H1 (cell line): ENCODE data around the gene IL17RD. TPM values are rescaled to one million over a fixed set of nuclear protein-coding genes. Genes with fewer than 3 reads are reported as not detected.

Experiments
- CTCF ChIA-PET: fragments of 300-600 bp; sonication (Branson Sonifier 250); formaldehyde crosslinking; loops from one replicate; lab custom pipeline; 2021; ENCODE audit not compliant: partially characterized antibody; lab: Charles Lee
- POLR2A ChIA-PET: fragments of 300-600 bp; sonication (Branson Sonifier 250); formaldehyde crosslinking; loops from one replicate; lab custom pipeline; 2021; ENCODE audit warnings: inconsistent platforms; ENCODE audit not compliant: partially characterized antibody; lab: Charles Lee
- DNase-seq, 2 experiments: peaks; one replicate each; pipeline versions ENCODE4 v3.0.0 to v3.0.0-alpha.2; 2010 to 2022; ENCODE audit warnings: low spot score in 2 of 2, low read depth in 1 of 2, mixed read lengths in 1 of 2
- FAIRE-seq: peaks from 2 replicates; lab custom pipeline; 2011; peaks lifted over from hg19 to GRCh38; lab: Jason Lieb, UNC
- H2AFZ ChIP-seq: 2 replicates; pipeline ENCODE4 v1.8.1; 2012; ENCODE audit warnings: low read length, inconsistent platforms
- H2AK5ac ChIP-seq: 2 replicates; pipeline ENCODE4 v1.6.1; 2013; ENCODE audit warnings: low read depth, low read length
- H2BK120ac ChIP-seq: replicated peaks from 2 replicates; pipeline ENCODE3; 2013; ENCODE audit warnings: low read depth, low read length, inconsistent platforms
- H2BK12ac ChIP-seq: 2 replicates; pipeline ENCODE4 v1.6.1; 2013; ENCODE audit warnings: low read depth, low read length
- H2BK15ac ChIP-seq: 2 replicates; pipeline ENCODE4 v1.6.1; 2013; ENCODE audit warnings: low read length
- H2BK20ac ChIP-seq: 2 replicates; pipeline ENCODE4 v1.6.1; 2013; ENCODE audit warnings: low read length
- H2BK5ac ChIP-seq: 2 replicates; pipeline ENCODE4 v1.6.1; 2013; ENCODE audit warnings: low read depth, low read length
- H3K14ac ChIP-seq: 2 replicates; pipeline ENCODE4 v1.6.1; 2013; ENCODE audit warnings: inconsistent platforms; ENCODE audit not compliant: insufficient read length
- H3K18ac ChIP-seq: 2 replicates; pipeline ENCODE4 v1.6.1; 2013; ENCODE audit warnings: low read length; ENCODE audit errors: extremely low read depth
- H3K23ac ChIP-seq: 2 replicates; pipeline ENCODE4 v1.6.1; 2013; ENCODE audit warnings: inconsistent platforms; ENCODE audit not compliant: insufficient read length
- H3K23me2 ChIP-seq: 2 replicates; pipeline ENCODE4 v1.6.1; 2013; ENCODE audit warnings: low read depth, low read length
- H3K27ac ChIP-seq: 2 replicates; pipeline ENCODE4 v1.6.1; 2011; ENCODE audit warnings: low read depth, low read length, inconsistent platforms
- H3K27me3 ChIP-seq, 4 experiments: replicated peaks in 1 of 4; 1 replicate in 1 of 4; 2 replicates in 3 of 4; pipeline versions ENCODE4 v1.6.1 to v1.8.1; 2011 to 2013; ENCODE audit warnings: low read length in 3 of 4, mild to moderate bottlenecking in 3 of 4, inconsistent platforms in 2 of 4, mixed read lengths in 2 of 4, moderate library complexity in 1 of 4; ENCODE audit not compliant: control insufficient read depth in 3 of 4, insufficient read depth in 3 of 4; ENCODE audit errors: extremely low read depth in 1 of 4
- H3K36me3 ChIP-seq, 4 experiments: 2 replicates each; pipeline versions ENCODE4 v1.6.1 to v1.8.1; 2011 to 2013; ENCODE audit warnings: mild to moderate bottlenecking in 4 of 4, low read length in 3 of 4, moderate library complexity in 2 of 4, control low read depth in 1 of 4, inconsistent platforms in 1 of 4; ENCODE audit not compliant: insufficient read depth in 4 of 4, control insufficient read depth in 2 of 4
- H3K4ac ChIP-seq: replicated peaks from 2 replicates; pipeline ENCODE3; 2013; ENCODE audit warnings: low read length, low read depth, mixed read lengths, inconsistent platforms; ENCODE audit not compliant: insufficient read length
- H3K4me1 ChIP-seq, 4 experiments: replicated peaks in 1 of 4; 1 replicate in 1 of 4; 2 replicates in 3 of 4; pipeline versions ENCODE4 v1.6.1 to v1.8.1; 2011 to 2013; ENCODE audit warnings: low read length in 3 of 4, inconsistent platforms in 2 of 4, mixed read lengths in 1 of 4; ENCODE audit not compliant: insufficient read depth in 4 of 4, control insufficient read depth in 3 of 4
- H3K4me2 ChIP-seq, 2 experiments: 2 replicates each; pipeline versions ENCODE4 v1.6.1 to v1.8.1; 2011 to 2013; ENCODE audit warnings: low read depth in 2 of 2, low read length in 2 of 2, control low read depth in 1 of 2, inconsistent platforms in 1 of 2, mild to moderate bottlenecking in 1 of 2; ENCODE audit not compliant: insufficient read depth in 1 of 2
- H3K4me3 ChIP-seq, 4 experiments: fragments of 200-600, 300-600 bp in 1 of 4; sonication (generic), shearing (Covaris generic), sonication (Bioruptor Twin) in 1 of 4; 2 replicates each; pipeline versions ENCODE4 v1.5.1 to v1.8.1; 2011 to 2016; ENCODE audit warnings: low read length in 4 of 4, low read depth in 3 of 4, control low read depth in 2 of 4, inconsistent platforms in 2 of 4, mild to moderate bottlenecking in 2 of 4, mixed read lengths in 1 of 4, moderate library complexity in 1 of 4; ENCODE audit not compliant: insufficient read depth in 2 of 4; ENCODE audit errors: extremely low read depth in 1 of 4
- H3K56ac ChIP-seq: replicated peaks from 2 replicates; pipeline ENCODE3; 2013; ENCODE audit warnings: low read depth, mild to moderate bottlenecking, mixed read lengths, low read length, inconsistent platforms; ENCODE audit not compliant: insufficient read length
- H3K79me1 ChIP-seq: 2 replicates; pipeline ENCODE4 v1.6.1; 2013; ENCODE audit warnings: low read depth, low read length, control low read depth
- H3K79me2 ChIP-seq, 2 experiments: 2 replicates each; pipeline versions ENCODE4 v1.6.1 to v1.8.1; 2012 to 2013; ENCODE audit warnings: low read length in 2 of 2, mild to moderate bottlenecking in 2 of 2, inconsistent platforms in 1 of 2; ENCODE audit not compliant: insufficient read depth in 2 of 2, control insufficient read depth in 1 of 2
- H3K9ac ChIP-seq, 4 experiments: replicated peaks in 1 of 4; 1 replicate in 1 of 4; 2 replicates in 3 of 4; pipeline versions ENCODE4 v1.6.1 to v1.8.1; 2011 to 2013; ENCODE audit warnings: low read depth in 3 of 4, low read length in 3 of 4, control low read depth in 2 of 4, mild to moderate bottlenecking in 2 of 4, moderate library complexity in 2 of 4, inconsistent platforms in 1 of 4; ENCODE audit errors: extremely low read depth in 1 of 4
- H3K9me3 ChIP-seq, 2 experiments: 2 replicates each; pipeline versions ENCODE4 v1.6.1 to v1.8.1; 2012 to 2013; ENCODE audit warnings: mild to moderate bottlenecking in 2 of 2, moderate library complexity in 2 of 2, control low read depth in 1 of 2, inconsistent platforms in 1 of 2, low read depth in 1 of 2, low read length in 1 of 2, mixed read lengths in 1 of 2; ENCODE audit not compliant: insufficient read depth in 2 of 2
- H4K20me1 ChIP-seq, 2 experiments: replicated peaks in 1 of 2; 2 replicates each; pipeline versions ENCODE3 to v1.8.1; 2011 to 2013; ENCODE audit warnings: inconsistent platforms in 2 of 2, low read length in 2 of 2, mild to moderate bottlenecking in 1 of 2; ENCODE audit not compliant: insufficient read depth in 2 of 2, control insufficient read depth in 1 of 2
- H4K5ac ChIP-seq: 2 replicates; pipeline ENCODE4 v1.6.1; 2013; ENCODE audit warnings: low read length, low read depth, mixed read lengths, inconsistent platforms; ENCODE audit not compliant: insufficient read length
- H4K8ac ChIP-seq: 2 replicates; pipeline ENCODE4 v1.8.0; 2013; ENCODE audit warnings: mild to moderate bottlenecking, moderate library complexity, low read length, inconsistent platforms; ENCODE audit not compliant: insufficient read depth; ENCODE audit errors: extremely low read depth
- H4K91ac ChIP-seq: replicated peaks from 2 replicates; pipeline ENCODE3; 2013; ENCODE audit warnings: low read length, mixed read lengths, inconsistent platforms; ENCODE audit not compliant: insufficient read length
- ASH2L ChIP-seq: fragments of 200-600, 300-600 bp; sonication (generic); IDR thresholded peaks from one replicate; pipeline ENCODE4 v1.7.1; 2017; ENCODE audit warnings: low read length
- BACH1 ChIP-seq: IDR thresholded peaks from 2 replicates; pipeline ENCODE4 v1.6.1; 2012; ENCODE audit warnings: low read length, improper control_type of control experiment
- CHD2 ChIP-seq: IDR thresholded peaks from 2 replicates; pipeline ENCODE4 v1.6.1; 2012; ENCODE audit warnings: low read length, improper control_type of control experiment
- CTCF ChIP-seq, 3 experiments: IDR thresholded peaks; 1 replicate in 2 of 3; 2 replicates in 1 of 3; pipeline versions ENCODE4 v1.5.1 to v1.6.1; 2011; ENCODE audit warnings: low read length in 3 of 3, mild to moderate bottlenecking in 3 of 3, inconsistent platforms in 2 of 3, low read depth in 1 of 3, moderate library complexity in 1 of 3; ENCODE audit not compliant: insufficient read depth in 1 of 3; ENCODE audit errors: control extremely low read depth in 1 of 3
- JUN ChIP-seq: IDR thresholded peaks from 2 replicates; pipeline ENCODE4 v1.6.1; 2011; ENCODE audit warnings: low read depth, mild to moderate bottlenecking, improper control_type of control experiment, low read length
- NRF1 ChIP-seq: IDR thresholded peaks from 2 replicates; pipeline ENCODE4 v1.6.1; 2011; ENCODE audit warnings: mild to moderate bottlenecking, low read depth, low read length, improper control_type of control experiment
- RFX5 ChIP-seq: IDR thresholded peaks from 2 replicates; pipeline ENCODE4 v1.6.1; 2011; ENCODE audit warnings: low read depth, low read length, improper control_type of control experiment, borderline replicate concordance
- RNF2 ChIP-seq: fragments of 200-900, 300-1000 bp; sonication (generic); IDR thresholded peaks from 2 replicates; pipeline ENCODE4 v1.7.1; 2016; ENCODE audit warnings: borderline replicate concordance, low read depth, mild to moderate bottlenecking, antibody characterized with exemption, low read length; ENCODE audit not compliant: poor library complexity, severe bottlenecking; ENCODE audit errors: missing control alignments
- SAP30 ChIP-seq: fragments of 300-600 bp; sonication (generic); IDR thresholded peaks from 2 replicates; pipeline ENCODE4 v1.7.1; 2012; ENCODE audit warnings: low read length, moderate library complexity, mild to moderate bottlenecking, inconsistent platforms; ENCODE audit not compliant: insufficient read depth, insufficient replicate concordance
- SP1 ChIP-seq: IDR thresholded peaks from 2 replicates; pipeline ENCODE4 v1.6.1; 2011; ENCODE audit warnings: low read depth, low read length
- TAF1 ChIP-seq: IDR thresholded peaks from 2 replicates; pipeline ENCODE4 v1.6.1; 2011; ENCODE audit warnings: mild to moderate bottlenecking, low read depth, low read length
- WGBS, 2 experiments: shearing (Covaris generic) in 1 of 2; methylation state at CpG; one replicate each; pipeline versions ENCODE4 v1.1.6 to v1.1.7; 2013 to 2015; ENCODE audit warnings: low lambda C conversion rate in 2 of 2, mixed read lengths in 2 of 2, inconsistent platforms in 1 of 2, low coverage in 1 of 2, missing lambda C conversion rate in 1 of 2; ENCODE audit not compliant: insufficient replicate concordance in 2 of 2, insufficient coverage in 1 of 2, insufficient read length in 1 of 2; ENCODE audit errors: extremely low coverage in 1 of 2, missing lambda C conversion rate in 1 of 2; 5-methylcytosine and 5-hydroxymethylcytosine counted together
- polyA plus RNA-seq, 7 experiments: library from polyadenylated mRNA; depleted of rRNA in 3 of 7; stranded (reverse) in 5 of 7; unstranded in 2 of 7; fragments of >200 nt in 5 of 7; fragments of 200-250 nt in 2 of 7; gene quantifications; 1 replicate in 5 of 7; 2 replicates in 1 of 7; 4 replicates in 1 of 7; pipeline versions ENCODE4 v1.2.1 to v1.2.3, GENCODE V29; 2011 to 2013; ENCODE audit warnings: missing spikeins in 2 of 7, mixed read lengths in 2 of 7
- total RNA-seq: library from RNA; stranded (reverse); fragmentation: NEBNext Ultra II Directional; extraction: Animal tissue kit (Norgen Biotek cat#: 25700); gene quantifications from 2 replicates; pipeline ENCODE4 v1.2.1, GENCODE V29; 2021

IL17RD gene
- total and polyA plus RNA-seq, 2 of the 8 experiments (the other 6 are each of a cell fraction or from before 2014, with no cell fraction given), result 10.9 to 48.9 TPM

- no peak overlapping the region for H3K4ac ChIP-seq
- H4K8ac ChIP-seq, result no peak overlapping the region; the same call in 1 of the 2 replicates
- H3K56ac ChIP-seq, result no peak overlapping the region
- no peak overlapping the region for H2BK5ac ChIP-seq
- no peaks in the 10 kb centered on the region for H3K79me2 ChIP-seq
- no peak overlapping the region for H2BK120ac ChIP-seq
- H2AFZ ChIP-seq, result no peak overlapping the region
- no peak overlapping the region for H2BK12ac ChIP-seq
- H4K5ac ChIP-seq, result no peak overlapping the region
- H3K18ac ChIP-seq, result no peak overlapping the region
- H3K23me2 ChIP-seq, result no peaks in the 10 kb centered on the region; the same call in 1 of the 2 replicates
- DNase-seq, result no peak
- H2BK15ac ChIP-seq, result no peak overlapping the region
- H3K79me1 ChIP-seq, result no peaks in the 10 kb centered on the region
- WGBS, 2 experiments, result 91% methylated on average over 4 of the region's 4 CpGs; no CpG with 5 or more reads in 1 of the 2 experiments
- TF ChIP-seq BACH1 (no peak), JUN (no peak), RFX5 (no peak), NRF1 (no peak), CTCF (IDR thresholded peaks at IDR 0.05; ENCODE audit: control extremely low read depth in 1 of 3, insufficient read depth in 1 of 3, low read depth in 1 of 3, low read length in 3 of 3) (no peak), CHD2 (no peak), RNF2 (no peak), ASH2L (no peak), SAP30 (no peak), TAF1 (no peak), SP1 (no peak)
- H3K4me2 ChIP-seq, result no peak overlapping the region
- H3K23ac ChIP-seq, result no peak overlapping the region
- no peaks in the 10 kb centered on the region for H3K9me3 ChIP-seq
- H3K4me3 ChIP-seq, result no peak overlapping the region
- peaks cover 0 to 3% (median under 1%) of the 10 kb centered on the region in 4 experiments; a peak in 4 of 7 replicates for H3K4me1 ChIP-seq
- H2AK5ac ChIP-seq, result no peak overlapping the region
- H3K36me3 ChIP-seq, result no peaks in the 10 kb centered on the region
- CTCF ChIA-PET, result interaction anchor here (0.7 to 1.9 kb wide), 3 partner anchors 89 to 97 kb away, joined by 3 to 4 read pairs (median 3); no protein-coding TSS in a partner anchor
- no peak overlapping the region for H3K27ac ChIP-seq
- no peak overlapping the region for H4K91ac ChIP-seq
- FAIRE-seq, result no peak
- H3K14ac ChIP-seq, result no peak overlapping the region
- H2BK20ac ChIP-seq, result no peak overlapping the region
- H4K20me1 ChIP-seq, result no peaks in the 10 kb centered on the region
- no peak overlapping the region for H3K9ac ChIP-seq
- POLR2A ChIA-PET, result interaction anchor here (0.6 kb wide), 1 partner anchor 437 kb away, joined by 4 read pairs; no protein-coding TSS in a partner anchor
- peaks cover 0 to 9% (median 7%) of the 10 kb centered on the region in 4 experiments; a peak in 5 of 7 replicates for H3K27me3 ChIP-seq
These were observed 79.9 kb downstream of the IL17RD start for GRCh38 chr3:57085211-57085610.
